Epithelial cell of esophagus (primary cell): ENCODE measurements around the gene HOXA4.

Source experiments
- DNase-seq: peaks from one replicate; pipeline ENCODE4 v3.0.0; 2010; ENCODE audit warnings: low read depth
- H3K4me3 ChIP-seq: 2 replicates; pipeline ENCODE4 v1.5.1; 2011; ENCODE audit warnings: mild to moderate bottlenecking, low read length, control low read depth
- TF ChIP-seq, protein P1 (sequence below): IDR thresholded peaks from 2 replicates; pipeline ENCODE4 v1.5.1; 2011; ENCODE audit warnings: low read depth, mild to moderate bottlenecking, low read length, control low read depth, inconsistent platforms; ENCODE audit not compliant: insufficient read depth; ENCODE audit errors: missing control alignments

The HOXA4 gene

GRCh38 chr7:27159266-27160144 lies 28.9 kb upstream of the HOXA4 start:
- no peak overlapping the region for H3K4me3 ChIP-seq
- TF ChIP-seq, protein P1, sequence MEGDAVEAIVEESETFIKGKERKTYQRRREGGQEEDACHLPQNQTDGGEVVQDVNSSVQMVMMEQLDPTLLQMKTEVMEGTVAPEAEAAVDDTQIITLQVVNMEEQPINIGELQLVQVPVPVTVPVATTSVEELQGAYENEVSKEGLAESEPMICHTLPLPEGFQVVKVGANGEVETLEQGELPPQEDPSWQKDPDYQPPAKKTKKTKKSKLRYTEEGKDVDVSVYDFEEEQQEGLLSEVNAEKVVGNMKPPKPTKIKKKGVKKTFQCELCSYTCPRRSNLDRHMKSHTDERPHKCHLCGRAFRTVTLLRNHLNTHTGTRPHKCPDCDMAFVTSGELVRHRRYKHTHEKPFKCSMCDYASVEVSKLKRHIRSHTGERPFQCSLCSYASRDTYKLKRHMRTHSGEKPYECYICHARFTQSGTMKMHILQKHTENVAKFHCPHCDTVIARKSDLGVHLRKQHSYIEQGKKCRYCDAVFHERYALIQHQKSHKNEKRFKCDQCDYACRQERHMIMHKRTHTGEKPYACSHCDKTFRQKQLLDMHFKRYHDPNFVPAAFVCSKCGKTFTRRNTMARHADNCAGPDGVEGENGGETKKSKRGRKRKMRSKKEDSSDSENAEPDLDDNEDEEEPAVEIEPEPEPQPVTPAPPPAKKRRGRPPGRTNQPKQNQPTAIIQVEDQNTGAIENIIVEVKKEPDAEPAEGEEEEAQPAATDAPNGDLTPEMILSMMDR, result no peak
- DNase-seq, result no peak

DNA sequence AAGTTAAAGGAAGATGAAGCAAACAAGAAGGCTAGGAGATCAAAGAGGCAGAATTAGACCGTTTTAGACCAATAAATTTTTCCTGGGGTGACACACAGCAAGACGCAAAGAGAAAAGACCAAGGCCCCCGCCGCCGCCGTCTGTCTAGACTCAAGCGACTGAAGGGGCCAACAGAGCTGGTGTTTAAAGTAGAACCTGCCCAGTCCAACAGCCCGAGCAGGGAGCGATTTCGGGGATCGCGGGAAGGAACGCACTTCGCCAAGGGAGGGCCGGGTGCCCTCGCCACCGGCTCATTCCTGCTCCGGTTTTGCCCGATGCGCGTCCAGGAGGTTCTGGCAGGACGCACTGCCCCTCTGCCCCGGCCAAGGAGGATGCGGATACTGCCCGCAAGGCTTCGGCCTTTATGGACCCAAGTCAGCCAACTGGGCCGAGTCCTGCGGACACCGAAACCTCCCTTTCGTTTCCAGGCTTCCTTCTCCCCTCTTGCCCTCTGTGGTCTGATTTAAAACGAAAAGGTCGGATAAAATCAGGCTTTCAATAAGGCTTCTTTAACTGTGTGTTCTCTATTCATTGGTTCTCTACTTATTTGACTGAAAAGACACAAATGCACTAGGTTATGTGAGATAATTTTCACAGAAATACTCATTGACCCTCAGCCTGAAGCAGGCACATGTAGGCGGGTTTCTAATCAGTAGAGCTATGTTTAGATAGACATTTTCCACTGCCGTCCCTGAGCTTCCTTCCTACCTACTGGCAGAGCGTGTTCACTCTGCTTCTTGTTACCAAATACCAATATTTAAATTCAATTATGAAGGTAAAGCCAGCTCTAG lies 28.1 kb upstream of the HOXA4 start:
- TF ChIP-seq, protein P1, result no peak
- DNase-seq, result no peak
- H3K4me3 ChIP-seq, result no peak overlapping the region

GRCh38 chr7:27157702-27158431 lies 27.3 kb upstream of the HOXA4 start:
- TF ChIP-seq, protein P1, result no peak
- no peak overlapping the region for H3K4me3 ChIP-seq
- no peak for DNase-seq

DNA sequence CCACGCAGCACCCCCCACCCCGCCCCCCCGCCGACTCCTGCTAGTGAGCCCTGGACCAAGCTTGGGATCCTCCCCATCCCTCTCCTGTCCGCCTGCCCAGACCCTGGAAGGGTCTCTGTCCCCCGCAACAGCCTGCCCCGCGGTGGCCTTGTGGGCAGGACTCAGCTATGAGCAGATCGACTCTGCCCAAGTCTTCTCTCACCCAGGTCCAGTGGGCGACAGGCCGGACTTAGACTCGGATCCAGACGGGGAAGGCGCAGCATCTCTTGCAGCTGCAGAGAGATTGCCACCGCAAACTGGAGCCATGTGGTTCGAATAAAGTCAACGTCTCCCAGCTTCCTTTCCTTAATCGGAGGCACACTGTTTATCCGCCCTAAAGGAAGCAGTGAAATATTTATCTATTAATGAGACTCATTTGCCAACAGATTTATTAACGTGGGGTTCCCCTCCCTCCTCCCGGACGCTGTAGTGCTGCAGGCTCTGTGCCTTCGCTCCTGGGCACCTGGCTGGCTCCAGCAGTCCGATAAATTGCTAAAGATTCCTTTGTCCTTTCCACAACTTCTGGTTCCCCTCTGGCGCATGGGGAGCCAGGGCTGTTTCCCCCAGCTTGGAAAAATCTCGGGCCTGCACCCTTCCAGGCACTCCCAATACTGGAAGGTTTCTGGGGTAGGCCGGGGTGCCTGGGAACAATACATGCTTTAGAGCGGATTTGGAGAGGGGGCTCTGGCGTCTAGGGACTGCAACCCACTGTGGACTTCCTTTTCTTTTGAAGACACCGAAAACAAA lies 26.6 kb upstream of the HOXA4 start:
- TF ChIP-seq, protein P1, result no peak
- no peak overlapping the region for H3K4me3 ChIP-seq

DNA sequence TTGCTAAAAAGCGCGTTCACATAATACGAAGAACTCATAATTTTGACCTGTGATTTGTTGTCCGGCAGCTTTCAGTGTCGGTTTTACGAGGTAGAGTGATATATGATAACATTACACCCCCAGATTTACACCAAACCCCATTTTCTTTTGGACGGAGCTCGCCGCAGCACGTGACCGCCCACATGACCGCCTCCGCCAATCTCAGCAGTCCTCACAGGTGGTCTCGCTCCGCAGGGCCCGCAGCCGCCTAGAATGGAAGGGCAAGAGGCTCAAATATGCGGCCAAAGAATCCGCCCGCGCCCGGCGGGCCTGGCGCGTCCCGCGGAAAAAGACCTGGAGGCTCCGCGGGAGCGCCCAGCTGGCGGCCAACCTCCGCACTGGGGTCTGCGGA lies 25.9 kb upstream of the HOXA4 start, which contains the start of gene HOXA7:
Gene HOXA7, minus strand, starts transcription at position 168 of the 391 bp plus-strand sequence. Its CDS starts 130 bp downstream, at position 38.
- DNase-seq, result no peak
- peak within 1 kb of the TSS; percentile 3 for H3K4me3 ChIP-seq
- TF ChIP-seq, protein P1, result no peak

More for the DNA sequence above, 26.6 kb upstream of the HOXA4 start:
- no peak for DNase-seq

DNA sequence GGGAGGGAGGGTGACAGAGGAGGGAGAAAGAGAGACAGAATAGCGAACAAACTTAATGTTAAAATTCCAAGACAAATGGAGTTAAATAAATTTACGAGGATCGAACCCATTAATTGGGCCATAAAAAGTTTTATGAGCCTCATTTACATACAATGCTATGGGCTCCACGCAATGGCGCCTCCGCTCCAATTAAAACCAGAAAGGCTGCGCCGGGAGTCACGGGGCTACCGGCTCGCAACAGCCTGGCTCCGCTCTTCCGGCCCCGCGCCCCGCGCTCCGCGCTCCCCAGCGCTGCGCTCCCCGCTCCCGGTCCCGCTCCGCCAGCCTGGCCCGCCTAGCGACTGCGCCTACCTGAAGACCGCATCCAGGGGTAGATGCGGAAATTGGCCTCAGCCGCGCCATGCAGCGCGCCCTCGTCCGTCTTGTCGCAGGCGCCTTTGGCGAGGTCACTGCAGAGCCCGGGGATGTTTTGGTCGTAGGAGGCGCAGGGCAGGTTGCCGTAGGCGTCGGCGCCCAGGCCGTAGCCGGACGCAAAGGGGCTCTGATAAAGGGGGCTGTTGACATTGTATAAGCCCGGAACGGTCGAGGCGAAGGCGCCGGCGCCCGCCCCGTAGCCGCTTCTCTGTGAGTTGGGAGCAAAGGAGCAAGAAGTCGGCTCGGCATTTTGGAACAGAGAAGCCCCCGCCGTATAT lies 25.4 kb upstream of the HOXA4 start:
- TF ChIP-seq, protein P1, result no peak
- DNase-seq, result peak; percentile 32
- peak overlapping the region; percentile 3 for H3K4me3 ChIP-seq
